HTR-8/SVneo (cell line): ENCODE results near the gene DCTD.

Source experiments
- DNase-seq: peaks from one replicate; pipeline ENCODE4 v3.0.0; 2011; ENCODE audit warnings: low spot score, mixed read lengths; ENCODE audit not compliant: insufficient read length
- FAIRE-seq: peaks from 2 replicates; lab custom pipeline; 2011; peaks lifted over from hg19 to GRCh38; lab: Jason Lieb, UNC

DCTD gene

DNA sequence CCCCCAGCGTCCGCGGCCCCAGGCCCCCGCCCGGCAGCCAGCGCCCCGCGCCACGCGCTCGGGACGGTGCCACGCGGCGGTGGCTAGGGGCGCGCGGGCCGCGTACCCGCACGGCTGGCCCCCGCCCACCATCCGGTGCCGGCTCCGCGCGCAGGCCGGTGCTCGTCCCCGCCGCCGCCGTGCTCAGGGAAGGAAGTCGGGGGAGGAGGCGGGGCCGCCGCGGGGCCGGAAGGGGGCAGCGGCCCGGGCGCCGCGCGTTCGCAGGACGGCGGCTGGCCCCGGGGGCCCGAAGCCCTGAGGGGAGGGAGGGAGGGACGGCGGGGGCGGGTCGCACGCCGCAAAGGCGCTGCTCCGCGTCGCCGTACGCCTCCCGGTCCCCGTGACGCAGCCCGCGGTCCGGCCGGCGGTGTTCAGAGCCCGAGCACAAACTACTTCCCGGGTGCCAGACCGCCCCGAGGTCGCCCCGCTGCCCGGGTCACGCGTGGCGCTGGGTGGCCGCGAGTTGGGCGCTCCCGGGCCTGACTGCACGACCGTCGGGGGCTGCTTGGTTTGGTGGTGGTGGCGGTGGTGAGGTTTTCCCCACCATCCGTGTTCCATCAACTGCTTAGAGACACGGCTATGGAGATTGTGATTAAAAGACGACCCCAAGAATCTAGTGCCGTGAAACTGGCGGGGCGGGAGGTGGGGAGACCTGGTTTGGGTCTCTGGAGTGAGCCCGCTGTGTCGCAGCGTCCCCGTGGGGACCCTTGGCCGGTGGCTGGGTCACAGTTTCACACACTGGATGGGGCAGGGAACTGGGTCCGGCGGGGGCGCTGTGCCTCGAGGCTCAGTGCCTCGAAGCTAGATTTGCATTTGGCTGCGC is at the start of gene DCTD:
Gene DCTD, minus strand, starts transcription at position 205 of the 862 bp plus-strand sequence. CDS start 1,818 bp downstream, outside the sequence.
- FAIRE-seq (peak; percentile 85), DNase-seq (peak; percentile 56)

GRCh38 chr4:182960746-182961145 is 43.6 kb upstream of the DCTD start:
- FAIRE-seq (no peak), DNase-seq (no peak)

GRCh38 chr4:182960228-182960627 is 43.0 kb upstream of the DCTD start:
- FAIRE-seq (peak; percentile 96), DNase-seq (no peak)

GRCh38 chr4:182955411-182955810 is 38.2 kb upstream of the DCTD start:
- FAIRE-seq = peak; percentile 36

GRCh38 chr4:182944484-182945213 is 27.5 kb upstream of the DCTD start:
- FAIRE-seq = no peak
- no peak for DNase-seq

More at GRCh38 chr4:182955411-182955810, 38.2 kb upstream of the DCTD start:
- no peak for DNase-seq

DNA sequence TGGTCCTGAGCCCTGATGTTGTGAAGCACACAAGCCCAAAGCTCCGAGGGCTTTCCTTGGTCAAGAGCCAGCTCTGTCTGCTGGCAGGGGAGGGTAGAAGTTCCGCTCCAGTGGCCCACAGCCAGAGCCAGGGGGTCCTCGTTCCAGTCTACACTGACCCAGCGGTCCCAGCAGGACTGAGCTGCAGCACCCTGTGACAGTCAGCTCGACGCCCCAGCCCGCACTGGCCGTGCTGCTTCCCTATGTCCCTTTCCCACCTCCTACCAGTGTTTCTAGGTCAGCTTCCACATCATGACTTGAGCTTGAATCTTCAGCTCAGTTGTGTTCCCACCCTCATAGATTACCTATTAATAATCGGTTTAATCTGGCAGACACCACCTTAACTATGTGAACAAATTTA is 22.5 kb upstream of the DCTD start:
- FAIRE-seq (no peak), DNase-seq (no peak)

DNA sequence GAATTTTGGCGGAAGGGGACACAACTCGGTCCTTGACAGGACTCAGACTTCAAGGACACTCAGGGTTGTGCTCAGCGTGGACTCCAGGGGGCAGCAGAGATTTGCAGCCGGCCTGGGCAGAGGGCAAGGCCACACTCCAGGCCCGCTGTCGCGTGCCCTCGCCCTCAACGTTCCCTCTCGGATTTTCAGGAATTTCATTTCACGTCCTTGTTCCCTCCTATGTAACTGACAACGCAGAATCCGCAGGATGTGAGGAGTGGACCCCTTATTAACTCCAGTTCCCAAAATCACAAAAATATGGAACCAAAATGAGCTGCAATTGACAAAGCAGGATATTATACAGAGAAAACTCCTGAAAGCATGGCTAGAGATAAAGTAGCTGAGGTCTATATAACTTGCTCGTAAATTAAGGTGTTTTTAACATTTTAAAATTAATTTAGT is 21.0 kb upstream of the DCTD start:
- peak; percentile 86 for DNase-seq
- FAIRE-seq = peak; percentile 97

DNA sequence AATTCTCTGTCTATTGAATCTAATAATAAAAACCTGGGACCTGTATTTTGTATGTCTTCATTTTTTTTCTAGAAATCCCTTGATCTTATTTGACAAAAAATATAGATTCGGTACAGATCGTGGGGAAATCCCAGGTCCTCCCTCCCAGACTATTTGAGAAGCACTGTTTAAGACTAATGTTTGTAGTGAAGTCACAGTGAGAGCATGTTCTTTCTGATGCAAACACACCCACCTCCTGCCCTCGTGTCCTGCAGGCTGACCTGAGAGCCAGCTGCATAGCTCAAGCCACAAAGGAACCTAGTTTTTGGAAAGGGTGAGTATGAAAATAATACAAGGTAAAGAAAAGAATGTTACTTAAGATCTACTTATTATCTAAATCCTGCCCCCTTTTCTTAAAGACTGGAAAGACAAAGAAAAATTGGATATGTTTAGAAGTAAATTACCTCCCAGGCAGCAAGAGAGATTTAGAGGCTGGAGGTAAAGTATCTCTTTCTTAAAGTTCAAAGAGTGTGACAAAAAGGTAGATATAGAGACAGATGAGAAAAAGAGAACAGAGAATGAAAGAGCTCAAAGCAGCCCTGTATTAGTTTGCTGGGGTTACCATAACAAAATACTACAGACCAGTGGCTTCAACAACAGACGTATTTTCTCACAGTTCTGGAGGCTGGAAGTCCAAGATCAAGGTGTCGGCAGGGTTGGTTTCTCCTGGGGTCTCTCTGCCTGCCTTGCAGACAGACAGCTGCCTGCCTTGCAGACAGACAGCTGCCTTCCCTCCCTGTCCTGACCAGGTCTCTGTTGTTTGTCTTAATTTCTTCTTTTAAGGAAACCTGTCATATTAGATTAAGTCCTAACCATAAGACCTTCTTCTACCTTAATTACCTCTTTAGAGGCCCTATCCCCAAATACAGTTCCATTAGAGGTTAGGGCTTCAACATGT is 20.4 kb upstream of the DCTD start:
- FAIRE-seq = no peak
- DNase-seq = no peak

- DNase-seq (no peak), FAIRE-seq (no peak)
Observed at GRCh38 chr4:182932651-182933050, 15.5 kb upstream of the DCTD start.

DNA sequence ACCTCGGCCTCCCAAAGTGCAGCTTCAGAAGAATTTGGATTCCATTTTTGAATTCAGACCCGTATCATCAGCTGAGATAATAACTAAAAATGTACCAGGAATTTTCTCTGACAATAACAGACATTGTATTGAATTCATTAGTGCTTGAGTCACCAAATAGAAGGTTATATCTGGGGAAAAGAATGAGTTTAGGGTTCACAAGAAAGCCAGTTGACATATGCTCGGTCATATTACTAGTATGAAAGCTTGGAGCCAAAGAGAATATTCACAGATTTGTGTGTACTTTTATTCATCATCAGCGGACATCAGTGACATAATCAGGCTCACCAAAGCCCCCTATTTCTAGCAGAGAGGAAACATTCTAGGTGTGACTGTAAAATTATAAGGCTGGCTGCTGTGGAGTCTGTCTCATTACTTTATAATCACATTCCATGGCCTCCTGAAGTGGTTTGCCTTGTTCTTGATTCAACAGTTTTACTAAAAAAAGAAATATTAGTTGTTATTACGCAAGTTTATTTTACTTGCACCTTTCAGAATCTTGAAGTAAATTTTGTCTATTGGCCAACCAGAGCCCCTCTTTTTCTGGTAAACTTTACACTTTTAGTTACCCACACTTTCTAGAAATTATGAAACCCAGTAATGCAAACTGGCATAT is 14.6 kb upstream of the DCTD start:
- no peak for DNase-seq
- no peak for FAIRE-seq

DNA sequence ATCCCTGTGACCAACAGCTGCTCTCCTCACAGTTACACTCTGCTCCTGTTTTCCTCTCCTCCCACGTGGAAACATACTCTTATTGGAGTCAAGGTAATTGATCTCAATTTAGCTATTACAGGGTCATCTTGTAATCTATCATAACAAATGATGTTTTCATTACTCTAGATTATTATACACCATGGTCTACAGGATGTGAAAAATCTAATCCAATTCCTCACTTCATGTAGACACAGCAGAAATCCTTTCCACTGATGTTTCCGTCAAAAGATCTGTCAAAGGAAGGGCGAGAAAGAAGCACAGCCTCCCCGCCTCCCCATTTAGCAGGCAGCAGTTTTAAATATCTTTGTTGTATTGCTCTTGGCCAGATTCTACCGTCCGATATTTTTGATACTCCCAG is 13.7 kb upstream of the DCTD start:
- FAIRE-seq = no peak

DNA sequence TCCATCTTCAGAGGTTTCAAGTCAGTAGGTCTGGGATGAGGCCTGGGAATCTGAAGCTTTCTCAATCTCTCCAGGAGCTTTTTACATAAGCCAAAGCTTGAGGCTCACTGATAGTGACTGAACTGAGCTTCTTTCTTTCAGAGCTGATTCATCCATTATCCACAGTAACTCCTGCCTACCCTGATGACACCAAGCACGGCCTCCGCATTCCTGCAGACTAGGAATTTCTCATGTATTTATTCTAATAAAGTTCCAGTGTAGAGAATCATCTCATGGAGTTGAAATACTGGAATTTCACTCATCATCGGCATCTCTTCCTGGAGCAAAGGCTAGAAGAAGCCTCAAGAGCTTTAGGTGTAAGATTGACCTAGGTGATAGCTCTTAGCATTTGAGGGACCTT is 12.1 kb upstream of the DCTD start:
- FAIRE-seq = no peak
- peak; percentile 72 for DNase-seq

More for the DNA sequence above, 13.7 kb upstream of the DCTD start:
- DNase-seq = no peak

DNA sequence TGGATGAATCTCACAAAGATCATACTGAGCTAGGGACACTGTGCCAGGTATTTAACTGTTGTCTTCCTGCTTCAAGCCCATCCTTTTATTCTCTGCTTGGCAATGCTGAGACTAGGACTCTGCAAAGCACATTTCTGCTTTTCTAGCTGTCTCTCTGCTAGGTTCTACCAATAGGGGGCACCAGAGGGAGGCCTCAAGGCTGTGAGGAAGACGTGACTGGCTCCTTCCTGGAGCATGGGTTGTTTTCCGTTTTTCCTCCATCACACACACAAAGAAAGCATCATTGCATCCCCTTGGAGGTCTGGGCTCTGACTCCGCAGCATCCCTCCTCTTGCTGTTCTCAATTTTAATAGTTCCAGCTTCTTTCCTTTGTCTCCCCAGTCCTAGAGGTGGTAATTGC is 10.9 kb upstream of the DCTD start:
- DNase-seq (no peak), FAIRE-seq (no peak)

DNA sequence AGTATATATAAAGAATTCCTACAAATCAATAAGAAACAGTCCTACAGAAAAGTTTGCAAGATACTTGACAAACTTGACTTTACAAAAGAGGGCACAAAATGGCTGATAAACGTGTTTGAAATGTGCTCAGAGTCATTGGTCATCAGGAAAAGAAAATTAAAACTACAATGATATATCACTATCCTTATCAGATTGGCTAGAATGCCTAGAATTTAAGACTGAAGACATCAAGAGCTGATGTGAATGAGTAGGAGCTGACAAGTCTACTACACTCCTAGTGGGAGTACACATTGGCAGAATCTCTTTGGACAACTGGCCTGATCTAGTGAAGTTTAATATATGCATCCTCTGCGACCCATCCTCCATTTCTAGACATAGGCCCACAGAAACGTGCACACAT is 10.3 kb upstream of the DCTD start:
- DNase-seq = no peak

DNA sequence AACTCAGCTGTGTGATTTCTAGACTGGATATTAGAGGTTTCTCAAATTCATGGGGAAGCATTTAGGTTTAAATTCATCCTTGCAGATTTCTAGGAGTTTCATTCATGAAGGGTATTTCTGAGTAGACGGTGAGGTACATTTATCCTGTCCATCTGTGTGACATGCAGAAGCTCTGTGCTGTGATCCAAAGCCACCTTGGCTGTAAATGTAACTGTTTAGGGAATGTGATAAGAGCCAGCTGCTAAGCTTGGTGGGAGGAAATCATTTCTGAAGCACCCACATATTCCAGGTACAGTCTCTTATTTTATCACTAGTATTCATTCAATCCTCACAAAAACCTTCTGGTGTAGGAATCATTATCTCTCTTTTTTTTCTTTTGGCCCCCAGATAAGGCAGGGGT is 8.7 kb upstream of the DCTD start:
- FAIRE-seq (no peak), DNase-seq (no peak)

More for the DNA sequence above, 10.3 kb upstream of the DCTD start:
- FAIRE-seq = no peak

GRCh38 chr4:182925298-182925757 is 8.1 kb upstream of the DCTD start:
- peak; percentile 74 for FAIRE-seq
- peak; percentile 77 for DNase-seq

DNA sequence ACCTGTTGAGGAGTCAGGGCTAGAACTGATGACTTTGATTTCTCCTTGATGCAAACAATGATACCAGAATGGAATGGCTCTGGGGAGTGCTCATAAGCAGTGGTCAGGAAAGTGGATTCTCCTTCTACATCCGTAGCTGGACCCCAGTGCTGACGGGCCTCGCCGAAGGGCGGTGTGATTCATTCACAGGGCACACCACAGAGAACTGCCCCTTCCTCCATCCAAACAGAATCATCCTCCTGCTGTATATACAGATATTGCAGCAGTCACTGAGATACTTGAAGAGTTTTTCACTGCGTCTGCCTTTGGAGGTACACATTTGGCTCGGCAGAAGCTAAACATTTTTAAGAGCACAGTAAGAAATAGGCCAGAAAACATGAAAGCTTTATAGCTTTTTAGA is 7.3 kb upstream of the DCTD start:
- FAIRE-seq = no peak
- no peak for DNase-seq

DNA sequence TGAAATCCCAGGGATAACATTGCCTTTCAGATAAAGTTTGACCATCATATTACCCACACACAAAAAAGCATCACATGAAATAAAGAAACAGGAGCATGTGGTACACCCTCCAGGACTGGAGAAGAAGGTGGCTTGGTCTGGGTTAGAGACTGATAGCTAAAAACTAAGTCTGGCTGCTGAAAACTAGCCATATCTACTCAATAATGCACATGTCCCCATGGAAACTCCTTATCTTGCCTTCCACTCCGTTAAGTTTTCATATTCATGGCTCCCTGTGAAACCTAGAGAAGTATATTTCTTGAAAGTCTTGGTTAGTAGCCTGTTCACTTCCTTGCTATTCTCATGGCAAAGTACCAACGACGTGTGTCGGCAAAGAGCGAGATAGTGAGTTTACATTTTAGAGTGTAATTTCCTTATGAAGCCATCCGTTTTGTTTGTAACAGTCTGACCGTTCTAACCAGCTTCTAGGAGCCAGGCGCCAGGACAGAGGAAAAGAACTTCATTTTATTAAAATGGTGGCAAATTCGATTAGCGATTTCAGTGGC is 6.7 kb upstream of the DCTD start:
- DNase-seq (no peak), FAIRE-seq (no peak)

GRCh38 chr4:182923366-182923765 is 6.2 kb upstream of the DCTD start:
- DNase-seq (no peak), FAIRE-seq (no peak)
